H9 (cell line): ENCODE results near the gene CFAP161. TPM values are rescaled to one million over a fixed set of nuclear protein-coding genes. Genes with fewer than 3 reads are reported as not detected.

Experiments
- DNase-seq: peaks from one replicate; pipeline ENCODE4 v3.0.0-alpha.2; 2017
- H2AFZ ChIP-seq: one replicate; pipeline ENCODE4 v1.6.1; 2013; ENCODE audit warnings: mild to moderate bottlenecking, low read length, control low read depth, moderate library complexity
- H2AK5ac ChIP-seq: 2 replicates; pipeline ENCODE4 v1.6.1; 2013; ENCODE audit warnings: low read length, control low read depth, mixed read lengths; ENCODE audit not compliant: insufficient read length
- H2BK120ac ChIP-seq: one replicate; pipeline ENCODE4 v1.6.1; 2013; ENCODE audit warnings: low read depth, mild to moderate bottlenecking, low read length, control low read depth, inconsistent platforms; ENCODE audit not compliant: poor library complexity, severe bottlenecking
- H2BK12ac ChIP-seq: 2 replicates; pipeline ENCODE4 v1.6.1; 2013; ENCODE audit warnings: low read length, control low read depth, mixed read lengths, low read depth; ENCODE audit not compliant: insufficient read length
- H2BK15ac ChIP-seq: 2 replicates; pipeline ENCODE4 v1.6.1; 2013; ENCODE audit warnings: low read depth, low read length, control low read depth
- H2BK20ac ChIP-seq: one replicate; pipeline ENCODE4 v1.6.1; 2013; ENCODE audit warnings: low read depth, mild to moderate bottlenecking, low read length, control low read depth, inconsistent platforms; ENCODE audit not compliant: poor library complexity, severe bottlenecking
- H2BK5ac ChIP-seq: 2 replicates; pipeline ENCODE4 v1.6.1; 2013; ENCODE audit warnings: low read length, control low read depth, mixed read lengths; ENCODE audit not compliant: insufficient read length
- H3K14ac ChIP-seq: 2 replicates; pipeline ENCODE4 v1.6.1; 2013; ENCODE audit warnings: low read length, control low read depth; ENCODE audit not compliant: insufficient read depth
- H3K18ac ChIP-seq: 2 replicates; pipeline ENCODE4 v1.6.1; 2013; ENCODE audit warnings: low read depth, mild to moderate bottlenecking, mixed read lengths, low read length, control low read depth; ENCODE audit not compliant: insufficient read length
- H3K23ac ChIP-seq: 2 replicates; pipeline ENCODE4 v1.6.1; 2013; ENCODE audit warnings: low read length, control low read depth, mixed read lengths, low read depth; ENCODE audit not compliant: insufficient read length
- H3K23me2 ChIP-seq: 2 replicates; pipeline ENCODE4 v1.6.1; 2013; ENCODE audit warnings: low read depth, mild to moderate bottlenecking, mixed read lengths, low read length, control low read depth; ENCODE audit not compliant: insufficient read length, poor library complexity, severe bottlenecking
- H3K27ac ChIP-seq: 2 replicates; pipeline ENCODE4 v1.5.1; 2013; ENCODE audit warnings: low read length, control low read depth, mixed read lengths, low read depth; ENCODE audit not compliant: insufficient read length
- H3K27me3 ChIP-seq: 2 replicates; pipeline ENCODE4 v1.6.1; 2013; ENCODE audit warnings: low read length, control low read depth, inconsistent platforms; ENCODE audit not compliant: insufficient read depth
- H3K4ac ChIP-seq: 2 replicates; pipeline ENCODE4 v1.6.1; 2013; ENCODE audit warnings: low read depth, mild to moderate bottlenecking, control low read depth, inconsistent platforms, low read length, moderate library complexity
- H3K4me1 ChIP-seq: 2 replicates; pipeline ENCODE4 v1.6.1; 2013; ENCODE audit warnings: low read length, control low read depth, inconsistent platforms; ENCODE audit not compliant: insufficient read depth
- H3K4me2 ChIP-seq: 2 replicates; pipeline ENCODE4 v1.6.1; 2013; ENCODE audit warnings: low read length, control low read depth, mixed read lengths; ENCODE audit not compliant: insufficient read length, insufficient read depth
- H3K56ac ChIP-seq: 2 replicates; pipeline ENCODE4 v1.6.1; 2013; ENCODE audit warnings: low read depth, mild to moderate bottlenecking, mixed read lengths, low read length, control low read depth; ENCODE audit not compliant: insufficient read length
- H3K79me1 ChIP-seq: 2 replicates; pipeline ENCODE4 v1.6.1; 2013; ENCODE audit warnings: low read depth, mild to moderate bottlenecking, moderate library complexity, low read length, control low read depth, inconsistent platforms; ENCODE audit not compliant: insufficient read depth, poor library complexity, severe bottlenecking
- H3K79me2 ChIP-seq: 2 replicates; pipeline ENCODE4 v1.6.1; 2013; ENCODE audit warnings: low read length, control low read depth, inconsistent platforms; ENCODE audit not compliant: insufficient read depth
- H3K9ac ChIP-seq: 2 replicates; pipeline ENCODE4 v1.6.1; 2013; ENCODE audit warnings: low read length, control low read depth, mixed read lengths; ENCODE audit not compliant: insufficient read length; ENCODE audit errors: extremely low read depth
- H3K9me3 ChIP-seq: one replicate; pipeline ENCODE4 v1.6.1; 2013; ENCODE audit warnings: low read depth, low read length, inconsistent platforms; ENCODE audit not compliant: control insufficient read depth
- H3T11ph ChIP-seq: one replicate; pipeline ENCODE4 v1.6.1; 2013; ENCODE audit warnings: mild to moderate bottlenecking, low read length, control low read depth, inconsistent platforms
- H4K20me1 ChIP-seq: one replicate; pipeline ENCODE4 v1.6.1; 2013; ENCODE audit not compliant: control insufficient read depth, insufficient read length, insufficient read depth
- H4K5ac ChIP-seq: 2 replicates; pipeline ENCODE4 v1.6.1; 2013; ENCODE audit warnings: low read depth, mild to moderate bottlenecking, mixed read lengths, low read length, control low read depth; ENCODE audit not compliant: insufficient read length
- H4K8ac ChIP-seq: replicated peaks from 2 replicates; pipeline ENCODE4 v1.6.1; 2013; ENCODE audit warnings: low read length, control low read depth, mixed read lengths, low read depth; ENCODE audit not compliant: insufficient read length
- H4K91ac ChIP-seq: 2 replicates; pipeline ENCODE4 v1.6.1; 2013; ENCODE audit warnings: low read depth, mild to moderate bottlenecking, moderate library complexity, mixed read lengths, low read length, control low read depth; ENCODE audit not compliant: insufficient read length
- H3K27ac Mint-ChIP-seq, 3 experiments: 2 replicates in 2 of 3; 3 replicates in 1 of 3; pipeline ENCODE4 v1.8.0; 2020 to 2021; ENCODE audit warnings: mixed read lengths in 3 of 3, mild to moderate bottlenecking in 1 of 3, moderate library complexity in 1 of 3
- H3K27me3 Mint-ChIP-seq: 2 replicates; pipeline ENCODE4 v1.8.0; 2021; ENCODE audit warnings: low read depth, mild to moderate bottlenecking, moderate library complexity, mixed read lengths
- H3K36me3 Mint-ChIP-seq, 3 experiments: 2 replicates in 2 of 3; 3 replicates in 1 of 3; pipeline ENCODE4 v1.8.0; 2020 to 2021; ENCODE audit warnings: low read depth in 3 of 3, mixed read lengths in 3 of 3; ENCODE audit not compliant: insufficient read depth in 1 of 3
- H3K4me1 Mint-ChIP-seq, 2 experiments: 2 replicates each; pipeline ENCODE4 v1.8.0; 2020; ENCODE audit warnings: mixed read lengths in 2 of 2
- H3K4me3 Mint-ChIP-seq, 2 experiments: 2 replicates in 1 of 2; 3 replicates in 1 of 2; pipeline ENCODE4 v1.8.0; 2020 to 2021; ENCODE audit warnings: mild to moderate bottlenecking in 2 of 2, mixed read lengths in 2 of 2, moderate library complexity in 1 of 2
- H3K9me3 Mint-ChIP-seq, 2 experiments: 2 replicates in 1 of 2; 3 replicates in 1 of 2; pipeline ENCODE4 v1.8.0; 2020; ENCODE audit warnings: mild to moderate bottlenecking in 2 of 2, mixed read lengths in 2 of 2, moderate library complexity in 1 of 2
- WGBS: extraction: QIAGEN DNeasy Blood & Tissue Kit; methylation state at CpG from one replicate; pipeline ENCODE4 v1.1.7; 2013; ENCODE audit warnings: missing lambda C conversion rate, low lambda C conversion rate, mixed read lengths; ENCODE audit not compliant: insufficient read length; ENCODE audit errors: extremely low coverage; 5-methylcytosine and 5-hydroxymethylcytosine counted together
- total RNA-seq: library from RNA; stranded (reverse); gene quantifications from 2 replicates; pipeline ENCODE4 v1.2.1, GENCODE V29; 2021
- TF ChIP-seq, protein P1 (sequence below): fragments of 200-600 bp; sonication (generic); conservative IDR thresholded peaks from 3 replicates; pipeline ENCODE4 v1.8.0; 2021; ENCODE audit warnings: antibody characterized with exemption, mild to moderate bottlenecking

Gene CFAP161
- total RNA-seq, 1 experiment from 2014 or later = 0.24 TPM

GRCh38 chr15:81117581-81117980, 16.5 kb upstream of the CFAP161 start:
- Histone ChIP-seq H3K56ac (no peak overlapping the region), H3K23ac (no peak overlapping the region), H3K79me1 (no peaks in the 10 kb centered on the region), H3K4me2 (no peak overlapping the region), H3K27me3 (no peaks in the 10 kb centered on the region), H3K4me1 (no peaks in the 10 kb centered on the region; the same call in 1 of the 2 replicates), H3K4ac (no peak overlapping the region), H3K14ac (no peak overlapping the region), H2BK20ac (no peak overlapping the region), H4K20me1 (no peaks in the 10 kb centered on the region), H2AK5ac (no peak overlapping the region), H3K27ac (no peak overlapping the region), H2BK5ac (no peak overlapping the region), H4K91ac (no peak overlapping the region), H2BK12ac (no peak overlapping the region), H3T11ph (no peak overlapping the region), H3K23me2 (no peaks in the 10 kb centered on the region), H2BK120ac (no peak overlapping the region), H3K79me2 (no peaks in the 10 kb centered on the region), H2AFZ (no peak overlapping the region), H4K8ac (no peak overlapping the region), H3K9me3 (no peaks in the 10 kb centered on the region), H3K18ac (no peak overlapping the region), H4K5ac (no peak overlapping the region), H2BK15ac (no peak overlapping the region), H3K9ac (no peak overlapping the region)
- no peak for DNase-seq
- Mint-ChIP-seq H3K4me1 (peaks cover 10 to 11% of the 10 kb centered on the region in 2 experiments), H3K4me3 (no peak overlapping the region), H3K36me3 (no peaks in the 10 kb centered on the region; a peak in 1 of 7 replicates), H3K27ac (no peak overlapping the region), H3K9me3 (peaks cover 16 to 17% of the 10 kb centered on the region in 2 experiments; a peak in 4 of 5 replicates), H3K27me3 (peaks cover 5% of the 10 kb centered on the region)
- TF ChIP-seq, protein P1, sequence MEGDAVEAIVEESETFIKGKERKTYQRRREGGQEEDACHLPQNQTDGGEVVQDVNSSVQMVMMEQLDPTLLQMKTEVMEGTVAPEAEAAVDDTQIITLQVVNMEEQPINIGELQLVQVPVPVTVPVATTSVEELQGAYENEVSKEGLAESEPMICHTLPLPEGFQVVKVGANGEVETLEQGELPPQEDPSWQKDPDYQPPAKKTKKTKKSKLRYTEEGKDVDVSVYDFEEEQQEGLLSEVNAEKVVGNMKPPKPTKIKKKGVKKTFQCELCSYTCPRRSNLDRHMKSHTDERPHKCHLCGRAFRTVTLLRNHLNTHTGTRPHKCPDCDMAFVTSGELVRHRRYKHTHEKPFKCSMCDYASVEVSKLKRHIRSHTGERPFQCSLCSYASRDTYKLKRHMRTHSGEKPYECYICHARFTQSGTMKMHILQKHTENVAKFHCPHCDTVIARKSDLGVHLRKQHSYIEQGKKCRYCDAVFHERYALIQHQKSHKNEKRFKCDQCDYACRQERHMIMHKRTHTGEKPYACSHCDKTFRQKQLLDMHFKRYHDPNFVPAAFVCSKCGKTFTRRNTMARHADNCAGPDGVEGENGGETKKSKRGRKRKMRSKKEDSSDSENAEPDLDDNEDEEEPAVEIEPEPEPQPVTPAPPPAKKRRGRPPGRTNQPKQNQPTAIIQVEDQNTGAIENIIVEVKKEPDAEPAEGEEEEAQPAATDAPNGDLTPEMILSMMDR = no peak
- WGBS = 100% methylated on average over 3 of the region's 3 CpGs
